HepG2 (cell line): ENCODE data around the gene CAVIN2. TPM values are rescaled to one million over a fixed set of nuclear protein-coding genes. Genes with fewer than 3 reads are reported as not detected.

ENCODE experiments used
- ARHGAP35 ChIP-seq: sonication (generic); formaldehyde crosslinking; IDR thresholded peaks from 2 replicates; pipeline ENCODE4 v1.9.0; 2022; ENCODE audit warnings: mild to moderate bottlenecking, inconsistent platforms, moderate library complexity, missing genetic modification reagents, borderline replicate concordance
- ARID3A ChIP-seq: IDR thresholded peaks from 2 replicates; pipeline ENCODE4 v1.6.1; 2012; ENCODE audit warnings: low read depth, low read length, improper control_type of control experiment
- BORCS8-MEF2B ChIP-seq: sonication (generic); formaldehyde crosslinking; IDR thresholded peaks from 2 replicates; pipeline ENCODE4 v1.8.0; 2022; ENCODE audit warnings: mild to moderate bottlenecking, missing genetic modification reagents
- ISL2 ChIP-seq: sonication (generic); formaldehyde crosslinking; IDR thresholded peaks from 2 replicates; pipeline ENCODE4 v1.5.0; 2020; ENCODE audit warnings: missing genetic modification reagents
- KAT8 ChIP-seq: IDR thresholded peaks from 2 replicates; pipeline ENCODE4 v1.6.1; 2016; ENCODE audit warnings: missing genetic modification reagents, missing compliant biosample characterization
- MLX ChIP-seq: IDR thresholded peaks from 2 replicates; pipeline ENCODE4 v1.6.1; 2016
- REPIN1 ChIP-seq: sonication (generic); formaldehyde crosslinking; IDR thresholded peaks from 2 replicates; pipeline ENCODE4 v1.8.0; 2022; ENCODE audit warnings: missing genetic modification reagents, low read depth, mild to moderate bottlenecking, borderline replicate concordance
- SAFB2 ChIP-seq: sonication (generic); formaldehyde crosslinking; IDR thresholded peaks from 2 replicates; pipeline ENCODE4 v1.5.1; 2020; ENCODE audit warnings: missing genetic modification reagents, low read depth, mild to moderate bottlenecking, borderline replicate concordance
- SATB2 ChIP-seq: sonication (generic); formaldehyde crosslinking; IDR thresholded peaks from 2 replicates; pipeline ENCODE4 v1.5.0; 2020; ENCODE audit warnings: missing genetic modification reagents
- TCF7L2 ChIP-seq: IDR thresholded peaks from 2 replicates; pipeline ENCODE4 v1.6.1; 2011; ENCODE audit warnings: mild to moderate bottlenecking, low read depth, low read length, moderate library complexity
- TEAD2 ChIP-seq: sonication (generic); formaldehyde crosslinking; IDR thresholded peaks from 2 replicates; pipeline ENCODE4 v1.9.0; 2021; ENCODE audit warnings: missing genetic modification reagents
- THRA ChIP-seq: sonication (generic); formaldehyde crosslinking; IDR thresholded peaks from 2 replicates; pipeline ENCODE4 v1.4.0; 2020; ENCODE audit warnings: missing genetic modification reagents, borderline replicate concordance
- XRCC5 ChIP-seq: fragments of 200-400 bp; formaldehyde crosslinking; optimal IDR thresholded peaks from 2 replicates; pipeline ENCODE3; 2017; ENCODE audit warnings: mild to moderate bottlenecking, low read length
- ZFP36L1 ChIP-seq: sonication (generic); formaldehyde crosslinking; IDR thresholded peaks from 2 replicates; pipeline ENCODE4 v1.8.0; 2022; ENCODE audit warnings: mild to moderate bottlenecking, missing genetic modification reagents, moderate library complexity
- ZNF607 ChIP-seq: sonication (generic); formaldehyde crosslinking; IDR thresholded peaks from 2 replicates; pipeline ENCODE4 v1.5.1; 2020; ENCODE audit warnings: missing genetic modification reagents, mild to moderate bottlenecking, borderline replicate concordance
- ZNF674 ChIP-seq: sonication (generic); formaldehyde crosslinking; IDR thresholded peaks from 2 replicates; pipeline ENCODE4 v1.5.0; 2020; ENCODE audit warnings: low read depth, mild to moderate bottlenecking, missing genetic modification reagents
- ZSCAN21 ChIP-seq: sonication (generic); formaldehyde crosslinking; IDR thresholded peaks from 2 replicates; pipeline ENCODE4 v1.8.0; 2022; ENCODE audit warnings: mild to moderate bottlenecking, missing genetic modification reagents, moderate library complexity, borderline replicate concordance
- polyA plus RNA-seq, 8 experiments: library from polyadenylated mRNA; depleted of rRNA in 3 of 8; stranded (reverse) in 7 of 8; unstranded in 1 of 8; fragments of >200 nt; fragmentation: Illumina TruSeq in 4 of 8; extraction: Trizol in 4 of 8; gene quantifications; 2 replicates each; pipeline versions ENCODE4 v1.2.1 to v1.2.3, GENCODE V29; 2011 to 2016; ENCODE audit warnings: low read depth in 4 of 8, missing spikeins in 1 of 8, mixed read lengths in 1 of 8; ENCODE audit not compliant: insufficient read depth in 1 of 8
- total RNA-seq, 5 experiments: library from RNA; depleted of rRNA; stranded (reverse); fragments of >200 nt; fragmentation: Illumina TruSeq; extraction: Trizol; gene quantifications; 2 replicates each; pipeline ENCODE4 v1.2.3, GENCODE V29; 2016; ENCODE audit warnings: low read depth in 1 of 5
- TF ChIP-seq, protein P1 (sequence below): sonication (generic); formaldehyde crosslinking; IDR thresholded peaks from 2 replicates; pipeline ENCODE4 v1.5.0; 2020; ENCODE audit warnings: mild to moderate bottlenecking, low read depth, missing genetic modification reagents, borderline replicate concordance
- TF ChIP-seq, protein P2 (sequence below): IDR thresholded peaks from 2 replicates; pipeline ENCODE4 v1.6.1; 2016; ENCODE audit warnings: mild to moderate bottlenecking, missing biosample characterization, missing genetic modification reagents
- TF ChIP-seq, protein P3 (sequence below): sonication (generic); formaldehyde crosslinking; IDR thresholded peaks from 2 replicates; pipeline ENCODE4 v1.4.0; 2020; ENCODE audit warnings: missing genetic modification reagents
- TF ChIP-seq, protein P4 (sequence below): sonication (generic); formaldehyde crosslinking; IDR thresholded peaks from 2 replicates; pipeline ENCODE4 v1.9.0; 2021; ENCODE audit warnings: missing genetic modification reagents, borderline replicate concordance

Gene CAVIN2
- total and polyA plus RNA-seq, 2 of the 13 experiments (the other 11 are each of a cell fraction or from before 2014, with no cell fraction given), result 7.6 to 38.8 TPM

DNA sequence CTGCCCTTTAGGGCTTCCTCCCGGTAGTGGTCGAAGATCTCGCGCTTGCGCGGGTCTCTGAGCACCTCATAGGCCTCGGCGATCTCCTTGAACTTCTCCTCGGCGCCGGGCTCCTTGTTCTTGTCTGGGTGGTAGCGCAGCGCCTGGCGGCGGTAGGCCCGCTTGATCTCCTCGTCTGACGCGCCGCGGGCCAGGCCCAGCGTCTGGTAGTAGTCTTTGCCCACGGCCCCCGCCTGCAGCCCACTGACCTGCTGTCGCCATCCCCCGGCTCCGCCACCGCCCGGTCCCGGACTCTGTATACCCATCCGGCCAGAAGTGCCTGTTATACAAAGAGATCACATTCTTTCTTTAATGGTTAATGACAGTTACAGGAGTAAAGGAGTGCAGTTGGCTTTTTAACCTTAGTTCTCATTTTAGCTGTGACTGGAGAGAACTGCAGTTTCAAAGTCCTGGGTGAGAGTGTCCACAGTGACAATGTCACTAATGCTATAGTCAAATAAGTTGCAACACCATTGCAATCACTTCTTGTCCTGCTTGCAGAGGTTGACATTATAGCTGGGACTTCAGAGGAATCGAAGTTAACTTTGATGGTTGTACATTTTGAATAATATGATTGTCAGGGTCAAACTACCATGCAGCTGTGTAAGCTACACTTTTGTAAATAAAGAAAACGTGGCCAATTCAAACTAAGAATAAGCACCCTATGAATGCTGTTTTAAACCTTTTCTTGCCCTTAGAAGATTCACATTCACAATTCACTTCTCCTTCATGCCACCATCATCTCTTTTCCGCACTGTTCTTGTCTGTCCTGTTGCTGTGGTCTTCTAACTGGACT lies 35.3 kb upstream of the CAVIN2 start (continued):
- TF ChIP-seq ARID3A (peak; percentile 94), SATB2 (CRISPR knock-in tag) (no peak), MLX (CRISPR knock-in tag) (peak; percentile 64; the same call in 1 of the 2 replicates), THRA (CRISPR knock-in tag) (peak; percentile 73; the same call in 1 of the 2 replicates), ZFP36L1 (peak; percentile 79; the same call in 1 of the 2 replicates), SAFB2 (CRISPR knock-in tag) (no peak), ZNF674 (CRISPR knock-in tag) (no peak), ZNF607 (CRISPR knock-in tag) (no peak), KAT8 (0 out of 2 replicates have a peak, but pooled peaks have one; percentile 46), TEAD2 (no peak), XRCC5 (no peak), BORCS8-MEF2B (CRISPR knock-in tag) (no peak), TCF7L2 (peak; percentile 35; the same call in 1 of the 2 replicates), REPIN1 (CRISPR knock-in tag) (peak; percentile 60; the same call in 1 of the 2 replicates), ZSCAN21 (CRISPR knock-in tag) (peak; percentile 57; the same call in 1 of the 2 replicates), ARHGAP35 (CRISPR knock-in tag) (no peak), ISL2 (CRISPR knock-in tag) (peak; percentile 96)
- TF ChIP-seq, protein P1, sequence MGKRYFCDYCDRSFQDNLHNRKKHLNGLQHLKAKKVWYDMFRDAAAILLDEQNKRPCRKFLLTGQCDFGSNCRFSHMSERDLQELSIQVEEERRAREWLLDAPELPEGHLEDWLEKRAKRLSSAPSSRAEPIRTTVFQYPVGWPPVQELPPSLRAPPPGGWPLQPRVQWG (CRISPR knock-in tag), result no peak
- TF ChIP-seq, protein P2, sequence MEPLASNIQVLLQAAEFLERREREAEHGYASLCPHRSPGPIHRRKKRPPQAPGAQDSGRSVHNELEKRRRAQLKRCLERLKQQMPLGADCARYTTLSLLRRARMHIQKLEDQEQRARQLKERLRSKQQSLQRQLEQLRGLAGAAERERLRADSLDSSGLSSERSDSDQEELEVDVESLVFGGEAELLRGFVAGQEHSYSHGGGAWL (CRISPR knock-in tag), result 0 out of 2 replicates have a peak, but pooled peaks have one; percentile 41
- TF ChIP-seq, protein P3, sequence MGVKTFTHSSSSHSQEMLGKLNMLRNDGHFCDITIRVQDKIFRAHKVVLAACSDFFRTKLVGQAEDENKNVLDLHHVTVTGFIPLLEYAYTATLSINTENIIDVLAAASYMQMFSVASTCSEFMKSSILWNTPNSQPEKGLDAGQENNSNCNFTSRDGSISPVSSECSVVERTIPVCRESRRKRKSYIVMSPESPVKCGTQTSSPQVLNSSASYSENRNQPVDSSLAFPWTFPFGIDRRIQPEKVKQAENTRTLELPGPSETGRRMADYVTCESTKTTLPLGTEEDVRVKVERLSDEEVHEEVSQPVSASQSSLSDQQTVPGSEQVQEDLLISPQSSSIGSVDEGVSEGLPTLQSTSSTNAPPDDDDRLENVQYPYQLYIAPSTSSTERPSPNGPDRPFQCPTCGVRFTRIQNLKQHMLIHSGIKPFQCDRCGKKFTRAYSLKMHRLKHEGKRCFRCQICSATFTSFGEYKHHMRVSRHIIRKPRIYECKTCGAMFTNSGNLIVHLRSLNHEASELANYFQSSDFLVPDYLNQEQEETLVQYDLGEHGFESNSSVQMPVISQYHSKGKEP (CRISPR knock-in tag), result no peak
- TF ChIP-seq, protein P4, sequence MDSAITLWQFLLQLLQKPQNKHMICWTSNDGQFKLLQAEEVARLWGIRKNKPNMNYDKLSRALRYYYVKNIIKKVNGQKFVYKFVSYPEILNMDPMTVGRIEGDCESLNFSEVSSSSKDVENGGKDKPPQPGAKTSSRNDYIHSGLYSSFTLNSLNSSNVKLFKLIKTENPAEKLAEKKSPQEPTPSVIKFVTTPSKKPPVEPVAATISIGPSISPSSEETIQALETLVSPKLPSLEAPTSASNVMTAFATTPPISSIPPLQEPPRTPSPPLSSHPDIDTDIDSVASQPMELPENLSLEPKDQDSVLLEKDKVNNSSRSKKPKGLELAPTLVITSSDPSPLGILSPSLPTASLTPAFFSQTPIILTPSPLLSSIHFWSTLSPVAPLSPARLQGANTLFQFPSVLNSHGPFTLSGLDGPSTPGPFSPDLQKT (CRISPR knock-in tag), result no peak
